ENCODE results near the gene OTUD6A. TPM values are rescaled to one million over a fixed set of nuclear protein-coding genes. Genes with fewer than 3 reads are reported as not detected.

OTUD6A gene
- total and polyA plus RNA-seq, 9 of the 15 experiments (the other 6 are each of a cell fraction or from before 2014, with no cell fraction given): not detected

GRCh38 chrX:70016513-70016912 lies 45.7 kb upstream of the OTUD6A start:
- Histone ChIP-seq H3K4me1 (replicated peaks in 1 of 2; ENCODE audit: control insufficient read depth in 2 of 2, insufficient read depth in 2 of 2, low read length in 2 of 2) (no peaks in the 10 kb centered on the region), H3K79me2 (ENCODE audit: control insufficient read depth, insufficient read depth, low read length) (no peaks in the 10 kb centered on the region), H2AFZ (ENCODE audit: low read depth, low read length) (no peak overlapping the region), H3K4me3 (no peak overlapping the region), H3K9ac (ENCODE audit: insufficient read depth in 1 of 2, low read depth in 2 of 2, low read length in 2 of 2) (no peak overlapping the region), H3K9me1 (ENCODE audit: control insufficient read depth, insufficient read depth, low read length) (no peaks in the 10 kb centered on the region), H3K27me3 (ENCODE audit: control insufficient read depth in 2 of 2, insufficient read depth in 2 of 2, low read length in 2 of 2) (no peaks in the 10 kb centered on the region; a peak in 1 of 5 replicates), H3K36me3 (ENCODE audit: control insufficient read depth, insufficient read depth, low read length) (no peaks in the 10 kb centered on the region), H3K27ac (ENCODE audit: extremely low read depth, low read depth, low read length) (no peak overlapping the region), H4K20me1 (replicated peaks; ENCODE audit: control insufficient read depth, insufficient read depth, low read length) (no peaks in the 10 kb centered on the region), H3K9me3 (replicated peaks; ENCODE audit: control insufficient read depth, insufficient read depth, low read depth, low read length) (no peaks in the 10 kb centered on the region), H3K4me2 (ENCODE audit: insufficient read depth, low read length) (no peak overlapping the region)
- no TSS peak for BruUV-seq (replicated peaks)
- FAIRE-seq (no peak), ATAC-seq (no peak), DNase-seq (ENCODE audit: extremely low read depth in 1 of 4, low spot score in 3 of 4) (no peak)
- POLR2A ChIA-PET: no interaction called here
- WGBS (ENCODE audit: insufficient coverage, low coverage, missing lambda C conversion rate): 0% methylated on average over 2 of the region's 2 CpGs
- CTCF ChIA-PET (ENCODE audit: low intra/inter-chr PET ratio): no interaction called here
- in situ Hi-C loops (cut with MboI): no loop called here
- intact Hi-C loops (cut with micrococcal nuclease): no loop called here
- TF ChIP-seq NCOA1 (IDR thresholded peaks at IDR 0.05; ENCODE audit: low read depth) (no peak), PTTG1 (tag; IDR thresholded peaks at IDR 0.05; ENCODE audit: low read depth) (no peak), FOXP4 (CRISPR knock-in tag; IDR thresholded peaks at IDR 0.05; ENCODE audit: borderline replicate concordance) (no peak), SMAD4 (CRISPR knock-in tag; conservative IDR thresholded peaks at IDR 0.05) (no peak), ZNF318 (IDR thresholded peaks at IDR 0.05; ENCODE audit: borderline replicate concordance in 1 of 2, low read depth in 1 of 2) (no peak), ZNF57 (CRISPR knock-in tag; IDR thresholded peaks at IDR 0.05) (no peak)
